ENCODE data around the gene ZNF341. TPM values are rescaled to one million over a fixed set of nuclear protein-coding genes. Genes with fewer than 3 reads are reported as not detected.

The ZNF341 gene
- polyA plus RNA-seq, 3 donors: 3.3 to 4.4 (median 4.4) TPM

- DNase-seq: no peak
These were observed 109.6 kb downstream of the ZNF341 start for GRCh38 chr20:33841436-33841799.

Other genes starting within 250 kb of the ZNF341 start
- 10 to 100 TPM; 22.6 to 35.2 (median 30.1) TPM for gene CBFA2T2, start 241.9 kb upstream of the ZNF341 start, polyA plus RNA-seq (ENCODE audit: insufficient read length in 3 of 3)
- under 1 TPM; 0.26 to 0.49 (median 0.43) TPM for gene C20orf144, start 69.7 kb upstream of the ZNF341 start, polyA plus RNA-seq (ENCODE audit: insufficient read length in 3 of 3)
- gene ACTL10, start 65.1 kb upstream of the ZNF341 start, polyA plus RNA-seq (ENCODE audit: insufficient read length in 3 of 3): under 1 TPM; 0.45 to 0.71 (median 0.50) TPM
- gene NECAB3, start 57.6 kb upstream of the ZNF341 start, polyA plus RNA-seq (ENCODE audit: insufficient read length in 3 of 3): 10 to 100 TPM; 17.2 to 23.2 (median 19.2) TPM
- gene E2F1, start 45.6 kb upstream of the ZNF341 start, polyA plus RNA-seq (ENCODE audit: insufficient read length in 3 of 3): 10 to 100 TPM; 12.1 to 14.6 (median 14.3) TPM
- gene PXMP4, start 11.7 kb upstream of the ZNF341 start, polyA plus RNA-seq (ENCODE audit: insufficient read length in 3 of 3): 10 to 100 TPM in 1 of 3 donors, 1 to 10 TPM in 2; 8.1 to 11.8 (median 8.9) TPM
- 100 to 1,000 TPM in 1 of 3 donors, 10 to 100 TPM in 2; 96.0 to 119 (median 99.3) TPM for gene CHMP4B, start 79.4 kb downstream of the ZNF341 start, polyA plus RNA-seq (ENCODE audit: insufficient read length in 3 of 3)